ENCODE measurements around the gene ABTB1. TPM values are rescaled to one million over a fixed set of nuclear protein-coding genes. Genes with fewer than 3 reads are reported as not detected.

The ABTB1 gene
- 47.5 TPM for total RNA-seq
- long read RNA-seq, transcript ABTB1-202 (12 exons, 1,961 nt): minor isoform, 11 of 110 reads
- long read RNA-seq, transcript ABTB1-208 (12 exons, 1,915 nt): minor isoform, 18 of 110 reads
- long read RNA-seq, transcript ABTB1-201 (12 exons, 1,965 nt): major isoform, 39 of 110 reads
- long read RNA-seq, partial matches to known transcripts: 12 of 110 reads
- long read RNA-seq, other reads (novel, unspliced or antisense): 28 of 110 reads

- intact Hi-C loops (cut with DNase I): no loop called here
- DNase-seq (peak; percentile 96), ATAC-seq (peak; percentile 90)
- peaks cover 13% of the 10 kb centered on the region for H3K4me1 ChIP-seq
- H3K9me3 ChIP-seq: no peaks in the 10 kb centered on the region
- peaks cover 14% of the 10 kb centered on the region for H3K36me3 ChIP-seq
- H3K27me3 ChIP-seq: no peaks in the 10 kb centered on the region
- peak within 1 kb of the TSS; percentile 91 for H3K4me3 ChIP-seq
- no peak for TF ChIP-seq CTCF (IDR thresholded peaks at IDR 0.05)
- peak within 1 kb of the TSS; percentile 95 for H3K27ac ChIP-seq
Measured at GRCh38 chr3:127672429-127673190, at the start of gene ABTB1. TSS of gene ABTB1 (plus strand) at chr3:127672952. CDS start at chr3:127673026, 74 bp downstream.

DNA sequence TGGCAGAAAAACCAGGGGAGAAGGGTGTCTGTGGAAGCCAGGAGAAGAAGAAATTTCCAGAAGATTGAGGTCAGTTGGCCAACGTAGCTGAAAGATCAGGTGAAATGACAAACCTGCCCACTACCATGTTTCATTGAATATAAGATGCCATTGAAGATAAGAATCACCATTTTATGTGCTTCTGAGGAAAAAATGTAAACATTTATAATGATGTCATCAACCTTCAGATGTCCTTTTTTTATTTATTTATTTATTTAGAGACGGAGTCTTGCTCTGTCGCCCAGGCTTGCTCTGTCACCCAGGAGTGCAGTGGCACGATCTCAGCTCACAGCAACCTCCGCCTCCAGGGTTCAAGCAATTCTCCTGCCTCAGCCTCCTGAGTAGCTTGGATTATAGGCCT lies 48.7 kb upstream of the ABTB1 start:
- Histone ChIP-seq H3K27me3 (no peaks in the 10 kb centered on the region), H3K4me3 (no peak overlapping the region), H3K27ac (no peak overlapping the region), H3K36me3 (no peaks in the 10 kb centered on the region), H3K4me1 (no peaks in the 10 kb centered on the region), H3K9me3 (no peaks in the 10 kb centered on the region)
- intact Hi-C loops (cut with DNase I): no loop called here
- no peak for DNase-seq
- no peak for ATAC-seq
- no peak for TF ChIP-seq CTCF (IDR thresholded peaks at IDR 0.05)

- Histone ChIP-seq H3K27ac (no peak overlapping the region), H3K9me3 (no peaks in the 10 kb centered on the region), H3K4me3 (no peak overlapping the region), H3K36me3 (no peaks in the 10 kb centered on the region), H3K27me3 (peaks cover 10% of the 10 kb centered on the region), H3K4me1 (peaks cover 10% of the 10 kb centered on the region)
- ATAC-seq (no peak), DNase-seq (no peak)
- no peak for TF ChIP-seq CTCF (IDR thresholded peaks at IDR 0.05)
- intact Hi-C loops (cut with DNase I): no loop called here
Measured at GRCh38 chr3:127625821-127626220, 46.9 kb upstream of the ABTB1 start.

DNA sequence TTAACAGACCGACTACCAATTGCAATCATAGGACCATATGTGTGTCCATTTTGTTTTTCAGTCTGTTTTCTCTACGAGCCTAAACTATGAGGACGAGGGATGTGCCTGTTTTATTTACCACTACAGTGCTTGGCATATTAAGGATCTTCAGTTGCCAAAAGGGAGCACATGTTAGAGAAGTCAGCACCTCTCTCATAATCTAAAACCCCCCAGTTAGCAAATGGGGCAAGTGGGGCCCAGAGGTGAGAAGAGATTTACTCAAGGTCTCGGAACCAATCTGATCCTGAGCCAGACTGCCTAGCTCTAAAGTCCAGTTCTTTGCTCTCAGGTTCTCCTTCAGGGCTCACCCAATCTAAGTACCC lies 44.3 kb upstream of the ABTB1 start:
- Histone ChIP-seq H3K4me3 (no peak overlapping the region), H3K4me1 (peaks cover 10% of the 10 kb centered on the region), H3K36me3 (no peaks in the 10 kb centered on the region), H3K27me3 (peaks cover 13% of the 10 kb centered on the region), H3K27ac (no peak overlapping the region), H3K9me3 (no peaks in the 10 kb centered on the region)
- no peak for TF ChIP-seq CTCF (IDR thresholded peaks at IDR 0.05)
- no peak for ATAC-seq
- no peak for DNase-seq
- intact Hi-C loops (cut with DNase I): no loop called here

DNA sequence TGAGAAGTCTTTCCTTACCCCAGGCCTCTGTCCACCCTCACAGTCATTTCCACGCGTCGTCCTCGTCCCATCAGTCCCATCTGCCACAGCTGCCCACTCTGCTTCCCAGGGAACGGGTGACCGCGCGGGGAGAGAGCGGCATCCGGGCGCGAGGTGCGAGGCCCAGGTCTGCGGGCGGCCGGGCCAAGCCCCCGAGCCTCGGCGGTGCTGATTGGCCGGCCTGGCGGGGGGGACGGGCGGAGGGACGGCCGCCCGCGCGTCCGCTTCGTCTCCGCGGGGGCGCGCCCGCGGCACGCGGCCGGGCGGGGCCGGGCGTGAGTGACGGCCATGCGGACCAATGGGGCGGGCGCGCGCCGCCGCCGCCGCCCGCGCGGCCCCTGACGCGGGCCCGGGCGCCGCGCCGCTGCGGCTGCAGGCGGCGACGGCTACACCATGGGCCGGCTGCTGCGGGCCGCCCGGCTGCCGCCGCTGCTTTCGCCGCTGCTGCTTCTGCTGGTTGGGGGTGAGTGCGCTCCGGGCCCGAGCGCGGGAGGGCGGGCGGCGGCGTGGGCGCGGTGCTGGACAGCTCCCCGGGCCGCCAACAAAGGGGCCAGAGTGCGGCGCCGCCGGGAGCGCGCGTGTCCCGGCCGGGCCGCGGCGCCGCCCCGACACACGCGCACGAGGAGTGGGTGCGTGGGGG lies 43.8 kb upstream of the ABTB1 start, which contains the start of gene PODXL2:
Gene PODXL2 (plus strand): TSS at position 398 of the 679 bp plus-strand sequence. CDS start 35 bp downstream, at position 433.
- ATAC-seq (peak; percentile 85), DNase-seq (peak; percentile 77)
- peak within 1 kb of the TSS; percentile 46 for H3K4me3 ChIP-seq
- no peak within 1 kb of the TSS for H3K27ac ChIP-seq
- H3K9me3 ChIP-seq: no peaks in the 10 kb centered on the region
- H3K27me3 ChIP-seq: peaks cover 13% of the 10 kb centered on the region
- no peak for TF ChIP-seq CTCF (IDR thresholded peaks at IDR 0.05)
- intact Hi-C loops (cut with DNase I): no loop called here
- H3K4me1 ChIP-seq: peaks cover 10% of the 10 kb centered on the region
- no peaks in the 10 kb centered on the region for H3K36me3 ChIP-seq

Data from upper lobe of right lung (tissue), 1 donor.